ENCODE results near the gene SORL1-AS1.
"Not testable (repeated sequence)": the region's sequence is repeated elsewhere in the genome, so short reads cannot be mapped to it uniquely, and the experiment has no call there.

SORL1-AS1 gene

GRCh38 chr11:121427400-121427744 is 25.4 kb downstream of the SORL1-AS1 start:
- DNase-seq (ENCODE audit: low read depth in 3 of 3): no peak

DNA sequence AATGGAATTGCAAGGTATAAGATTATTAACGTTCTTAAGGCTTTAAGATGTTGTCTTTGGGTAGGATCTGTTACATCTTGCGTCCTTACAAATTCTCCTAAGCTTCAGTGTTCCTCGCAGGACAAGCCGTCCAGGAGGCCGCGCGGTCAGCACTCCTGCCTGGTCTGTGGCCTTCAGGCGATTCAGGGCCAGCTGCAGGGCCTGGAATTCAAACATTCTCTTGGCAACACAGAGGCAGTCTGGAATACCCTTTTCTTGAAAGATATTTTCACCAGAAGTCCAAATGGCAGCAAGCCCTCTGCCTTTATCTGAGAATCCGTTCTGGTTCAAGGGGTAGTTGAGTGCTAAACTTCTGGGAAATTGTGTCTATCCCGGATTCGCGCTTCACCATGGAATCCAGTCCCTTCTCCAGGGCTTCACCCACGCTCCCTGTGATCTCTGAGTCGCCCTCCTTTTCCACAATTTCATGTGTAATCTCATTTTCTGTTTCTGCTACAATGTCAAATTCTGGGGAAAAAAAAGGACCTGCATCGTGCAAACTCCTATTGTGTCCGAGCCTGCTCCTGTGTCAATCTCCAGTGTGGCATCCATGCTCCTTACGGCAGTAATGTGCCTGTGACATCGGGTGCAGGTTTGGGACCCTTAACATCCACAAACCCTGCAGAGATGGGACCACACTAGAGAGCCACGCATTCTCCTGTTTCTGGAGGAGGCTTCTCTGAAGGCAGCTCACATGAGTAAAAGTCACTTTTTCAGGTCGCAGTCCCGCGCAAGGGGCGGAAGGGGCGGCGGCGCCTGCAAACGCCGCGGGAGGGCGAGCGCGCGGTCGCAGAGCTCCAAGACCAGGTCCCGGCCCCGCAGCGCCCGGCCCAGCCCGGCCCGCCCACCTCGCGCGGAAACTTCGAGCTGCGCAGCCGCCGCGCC is 26.0 kb downstream of the SORL1-AS1 start:
- DNase-seq (ENCODE audit: low read depth in 3 of 3): no peak

DNA sequence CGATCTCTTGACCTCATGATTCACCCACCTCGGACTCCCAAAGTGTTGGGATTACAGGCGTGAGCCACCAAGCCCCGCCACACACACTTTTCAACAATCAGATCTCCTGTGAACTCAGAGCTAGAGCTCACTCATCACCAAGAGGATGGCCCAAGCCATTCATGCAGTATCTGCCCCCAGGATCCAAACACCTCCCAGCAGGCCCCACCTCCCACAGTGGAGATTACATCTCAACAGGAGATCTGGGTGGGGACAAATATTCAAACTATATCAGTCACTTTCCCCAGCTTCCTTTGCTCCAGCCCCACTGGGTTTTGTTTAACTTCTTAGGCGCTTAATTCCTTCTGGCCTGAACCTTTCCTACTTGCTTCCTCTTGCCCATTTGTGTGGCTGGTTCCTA is 26.9 kb downstream of the SORL1-AS1 start:
- no peak for DNase-seq (ENCODE audit: low read depth in 3 of 3)

DNA sequence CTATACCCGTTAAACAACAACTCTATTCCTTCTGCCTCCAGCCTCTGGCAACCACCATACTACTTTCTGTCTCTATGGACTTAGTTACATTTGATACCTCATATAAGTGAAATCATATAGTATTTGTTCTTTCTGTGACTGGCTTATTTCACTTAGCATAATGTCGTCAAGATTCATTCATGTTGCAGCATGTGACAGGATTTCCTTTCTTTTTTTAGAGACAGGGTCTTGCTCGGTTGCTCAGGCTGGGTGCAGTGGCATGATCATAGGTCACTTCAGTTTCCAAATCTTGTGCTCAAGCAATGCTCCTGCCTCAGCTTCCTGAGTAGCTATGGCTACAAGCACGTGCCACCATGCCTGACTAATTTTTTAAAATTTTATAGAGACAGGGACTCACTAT is 30.1 kb downstream of the SORL1-AS1 start:
- DNase-seq (ENCODE audit: low read depth in 3 of 3): no peak

DNA sequence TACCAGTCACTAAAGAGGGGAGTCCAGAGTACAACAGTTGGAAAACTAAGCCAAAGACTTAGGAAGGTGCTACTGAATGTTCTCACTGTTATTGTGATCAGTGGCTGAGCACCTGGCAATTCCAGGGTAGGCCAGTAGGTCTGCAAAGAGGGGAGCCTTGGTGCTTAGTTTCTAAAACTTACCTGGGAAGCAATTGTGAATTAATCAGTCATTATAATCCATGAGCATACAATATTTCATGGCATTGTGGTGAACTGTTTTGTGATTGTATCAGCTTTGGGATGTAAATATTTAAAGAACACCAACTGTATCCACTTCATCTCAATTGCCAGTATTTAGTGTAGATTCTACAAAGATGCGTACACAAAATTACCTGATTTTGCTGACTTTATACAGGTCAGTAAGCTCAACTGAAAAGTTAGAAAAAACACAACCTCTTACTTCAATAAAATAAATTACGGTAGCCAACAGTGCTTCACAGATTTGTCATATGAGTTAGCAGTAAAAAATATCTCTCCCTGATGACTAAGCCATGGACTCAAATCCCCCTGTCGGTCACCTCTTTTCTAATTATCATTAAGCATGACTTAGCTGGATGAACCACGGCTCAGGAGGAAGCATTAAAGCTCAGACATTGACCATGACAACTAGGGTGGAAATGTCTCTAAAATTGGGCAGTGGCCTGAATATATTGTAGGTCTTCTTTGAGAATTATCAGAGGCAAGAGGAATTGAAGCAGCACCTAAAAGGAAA is 31.4 kb downstream of the SORL1-AS1 start:
- DNase-seq (ENCODE audit: low read depth in 3 of 3): no peak

DNA sequence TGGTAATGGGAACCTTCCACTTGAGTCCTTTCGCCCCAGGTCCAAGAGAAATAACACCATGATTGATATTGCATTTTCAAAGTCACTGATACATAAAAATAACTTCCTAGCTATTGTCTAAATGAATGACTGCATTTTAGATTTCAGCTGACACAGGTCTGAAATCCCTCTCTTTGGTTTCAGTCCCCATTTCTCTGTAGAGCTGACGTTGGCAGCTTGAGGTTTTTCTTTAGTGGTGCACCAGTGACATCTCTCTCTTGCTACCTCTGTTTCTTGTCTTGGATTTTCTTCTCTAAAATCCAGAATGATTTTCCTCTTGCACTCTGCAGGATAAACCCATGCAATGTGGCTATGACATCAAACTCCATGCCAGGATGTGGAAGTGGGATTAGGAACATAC is 32.4 kb downstream of the SORL1-AS1 start:
- no peak for DNase-seq (ENCODE audit: low read depth in 3 of 3)

- no peak for DNase-seq (ENCODE audit: low read depth in 3 of 3)
These were observed 32.9 kb downstream of the SORL1-AS1 start for GRCh38 chr11:121419836-121420235.

DNA sequence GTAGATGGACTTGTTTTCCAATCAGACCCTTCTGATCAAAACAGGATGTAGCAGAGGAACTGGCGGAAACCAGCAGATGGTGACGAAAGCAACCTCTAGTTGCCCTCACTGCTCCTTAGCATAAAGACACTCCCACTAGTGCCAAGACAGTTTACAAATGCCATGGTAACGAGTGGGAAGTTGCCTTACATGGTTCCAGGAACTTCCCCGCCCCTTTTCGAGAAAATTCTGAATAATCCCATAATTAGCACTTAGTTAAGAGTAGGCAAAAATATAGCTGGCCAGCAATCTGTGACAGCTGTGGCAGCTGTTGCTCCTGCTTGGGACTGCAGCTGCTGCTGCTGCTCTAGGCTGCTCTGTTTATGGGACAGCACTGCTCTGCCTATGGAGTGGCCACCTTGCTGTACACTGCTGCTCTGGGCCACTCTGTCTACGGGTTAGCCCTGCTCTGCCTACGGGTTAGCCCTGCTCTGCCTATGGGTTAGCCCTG is 34.1 kb downstream of the SORL1-AS1 start:
- no peak for DNase-seq (ENCODE audit: low read depth in 3 of 3)

GRCh38 chr11:121417607-121418006 is 35.2 kb downstream of the SORL1-AS1 start:
- DNase-seq (ENCODE audit: low read depth in 3 of 3): no peak

DNA sequence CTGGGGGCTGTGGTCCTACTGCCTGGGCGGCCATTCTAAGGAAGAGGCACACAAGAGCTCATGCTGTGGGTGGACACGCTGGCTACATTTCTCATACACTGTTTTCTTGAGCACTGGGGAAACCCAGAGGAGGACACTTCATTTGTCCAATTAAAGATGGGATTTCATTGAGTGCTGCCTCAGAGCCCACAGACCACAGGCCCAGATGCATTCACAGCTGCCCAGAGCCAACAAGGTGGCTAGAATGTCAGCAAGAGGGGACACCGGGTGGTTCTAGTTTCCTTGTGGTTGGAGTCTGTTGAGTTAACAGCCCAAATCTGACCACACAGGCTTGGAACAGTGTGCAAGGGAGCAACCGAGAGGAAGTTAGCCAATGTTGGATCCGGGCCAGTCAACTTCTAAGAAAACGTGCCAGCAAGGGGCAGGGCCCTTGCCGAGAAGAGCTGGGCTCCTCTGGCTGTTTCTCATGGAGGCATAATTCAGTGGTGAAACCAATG is 35.7 kb downstream of the SORL1-AS1 start:
- DNase-seq (ENCODE audit: low read depth in 3 of 3): peak; percentile 31 to 40 (median 40)

- no peak for DNase-seq (ENCODE audit: low read depth in 3 of 3)
These were observed 36.9 kb downstream of the SORL1-AS1 start for GRCh38 chr11:121415856-121416255.

DNA sequence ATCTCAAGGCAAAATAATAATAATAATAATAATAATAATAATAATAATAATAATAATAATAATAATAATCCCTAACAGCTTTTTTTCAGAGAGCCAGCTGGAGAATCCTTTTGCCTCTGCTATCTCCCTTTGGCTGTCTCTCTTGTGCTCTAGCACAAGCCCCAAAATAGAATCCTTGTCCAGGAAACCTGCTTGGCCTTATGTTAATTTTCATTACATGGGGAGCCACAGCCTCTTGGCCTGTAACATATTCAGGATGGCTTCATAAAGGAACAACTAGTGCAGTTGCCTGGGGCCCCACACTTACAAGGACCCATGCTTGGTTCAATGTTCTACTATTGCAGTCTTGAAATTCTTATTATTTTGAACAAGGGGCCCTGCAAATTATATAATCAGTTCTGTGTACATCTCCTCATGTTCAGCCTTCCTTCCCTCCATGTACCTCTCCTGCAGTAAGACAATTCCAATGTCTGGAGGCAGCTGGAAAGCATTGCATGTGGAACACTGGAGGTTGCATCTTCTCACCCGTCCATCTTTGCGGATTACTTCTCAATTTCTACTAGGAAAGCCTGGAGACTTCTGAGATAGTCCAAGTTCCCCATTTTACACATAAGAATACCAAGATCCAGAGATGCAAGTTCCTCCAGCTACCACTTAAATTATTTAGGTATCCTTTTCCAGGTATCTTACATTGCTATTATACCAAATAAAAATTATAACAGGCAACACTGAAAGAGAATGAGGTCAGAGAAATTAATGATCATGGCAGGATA is 38.4 kb downstream of the SORL1-AS1 start:
- no peak for DNase-seq (ENCODE audit: low read depth in 3 of 3)

GRCh38 chr11:121412711-121413415 is 39.9 kb downstream of the SORL1-AS1 start:
- no peak for DNase-seq (ENCODE audit: low read depth in 3 of 3)

- DNase-seq (ENCODE audit: low read depth in 3 of 3): no peak
These were observed 40.7 kb downstream of the SORL1-AS1 start for GRCh38 chr11:121412000-121412587.

- not testable (repeated sequence) for DNase-seq (ENCODE audit: low read depth in 3 of 3)
These were observed 41.4 kb downstream of the SORL1-AS1 start for GRCh38 chr11:121411330-121411729.

DNA sequence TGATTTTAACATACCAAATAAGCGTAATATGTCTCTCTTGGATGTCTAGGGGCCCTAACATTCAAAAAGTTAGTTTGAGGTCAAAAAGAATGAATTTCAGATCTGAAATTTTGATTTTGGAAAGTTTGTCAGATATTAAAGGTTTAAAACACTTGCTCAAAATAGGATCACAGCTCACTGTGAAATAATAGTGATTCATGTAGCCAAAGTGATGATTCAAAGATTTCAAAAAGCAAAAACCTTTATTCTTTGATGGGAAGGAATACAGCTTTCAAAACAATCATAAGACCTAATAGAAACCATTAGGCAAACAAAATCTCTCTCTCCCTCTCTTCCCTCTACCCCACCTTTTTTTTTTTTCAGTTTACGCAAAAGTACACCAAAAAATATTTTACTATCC is 42.7 kb downstream of the SORL1-AS1 start:
- DNase-seq (ENCODE audit: low read depth in 3 of 3): not testable (repeated sequence)

GRCh38 chr11:121408830-121409229 is 43.9 kb downstream of the SORL1-AS1 start:
- no peak for DNase-seq (ENCODE audit: low read depth in 3 of 3)

GRCh38 chr11:121406291-121406690 is 46.5 kb downstream of the SORL1-AS1 start:
- no peak for DNase-seq (ENCODE audit: low read depth in 3 of 3)

DNA sequence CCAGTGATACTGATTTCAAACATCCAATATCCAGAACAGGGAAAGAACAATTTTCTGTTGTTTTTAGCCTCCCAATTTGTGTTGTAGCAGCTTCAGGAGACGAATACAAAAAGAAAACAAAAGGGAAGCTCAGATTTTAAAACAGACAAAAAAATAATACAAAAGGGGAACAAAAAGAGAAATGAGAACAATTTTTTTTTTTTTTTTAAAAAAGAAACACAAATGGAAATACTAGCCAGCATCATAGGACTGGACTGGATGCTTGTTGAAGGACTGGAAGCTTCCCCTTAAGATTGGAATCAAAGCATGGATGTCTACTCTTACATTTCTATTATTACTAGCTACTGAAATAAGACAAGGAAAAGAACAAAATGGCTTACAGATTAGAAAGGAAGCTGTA is 47.1 kb downstream of the SORL1-AS1 start:
- DNase-seq (ENCODE audit: low read depth in 3 of 3): no peak

GRCh38 chr11:121394785-121395184 is 58.0 kb downstream of the SORL1-AS1 start:
- no peak for DNase-seq (ENCODE audit: low read depth in 3 of 3)

GRCh38 chr11:121393855-121394254 is 58.9 kb downstream of the SORL1-AS1 start:
- DNase-seq (ENCODE audit: low read depth in 3 of 3): no peak

Measured in stimulated activated CD4-positive, alpha-beta T cell treated with anti-CD3 and anti-CD28 coated beads, TNF-alpha, amount 100 ng/mL, for 48 hours (primary cell).